Right cardiac atrium (tissue), 5 donors: ENCODE results near the gene ALPP. TPM values are rescaled to one million over a fixed set of nuclear protein-coding genes. Genes with fewer than 3 reads are reported as not detected.
A peak's percentile ranks its signal among the peaks of the same experiment; 100 is the strongest.
"Not testable (repeated sequence)": the region's sequence is repeated elsewhere in the genome, so short reads cannot be mapped to it uniquely, and the experiment has no call there.

Experiments
- ATAC-seq, 2 donors: fragments of 200-7000 bp; cut with Tn5 transposase; one replicate each; pipeline versions ENCODE4 v1.8.0 to v1.9.1; 2020; ENCODE audit warnings: moderate library complexity in 2 of 2, mild to moderate bottlenecking in 1 of 2
- DNase-seq, 3 donors: peaks; one replicate each; pipeline ENCODE4 v3.0.0-alpha.2; 2020
- H3K27ac ChIP-seq: one replicate; pipeline ENCODE4 v1.5.1; 2013; ENCODE audit warnings: mild to moderate bottlenecking, low read length, control low read depth, moderate library complexity
- H3K27me3 ChIP-seq: one replicate; pipeline ENCODE4 v1.6.1; 2013; ENCODE audit not compliant: control insufficient read depth, insufficient read depth
- H3K4me1 ChIP-seq: one replicate; pipeline ENCODE4 v1.6.1; 2013; ENCODE audit warnings: low read length; ENCODE audit not compliant: control insufficient read depth, insufficient read depth
- H3K4me3 ChIP-seq: one replicate; pipeline ENCODE4 v1.5.1; 2013; ENCODE audit warnings: low read length, control low read depth
- H3K9me3 ChIP-seq: one replicate; pipeline ENCODE4 v1.6.1; 2013; ENCODE audit warnings: low read length; ENCODE audit not compliant: control insufficient read depth
- WGBS: extraction: QIAGEN DNeasy Blood & Tissue Kit; methylation state at CpG from one replicate; pipeline ENCODE4 v1.1.7; 2013; 5-methylcytosine and 5-hydroxymethylcytosine counted together
- intact Hi-C, 4 donors: fragments of 100-400 bp; cut with DNase I; formaldehyde crosslinking; loops; one replicate each; pipeline versions ENCODE4 v1.11.0 to v1.14.0; 2022 to 2023
- polyA plus RNA-seq: library from polyadenylated mRNA; stranded (reverse); fragments of 200-250 nt; gene quantifications from one replicate; pipeline ENCODE4 v1.2.3, GENCODE V29; 2013
- total RNA-seq, 4 donors: library from RNA; stranded (reverse); fragmentation: NEBNext Ultra II Directional; extraction: Animal tissue kit (Norgen Biotek cat#: 25700); gene quantifications; one replicate each; pipeline ENCODE4 v1.2.1, GENCODE V29; 2021
- donor health status: healthy with polysubstance abuse.
- donor health status: DM: no; HTN: yes; CAD: no.
- donor health status: DM: no; HTN: no; CAD: no.
- donor health status: DM: no; HTN: yes; CAD: no; lungs with severe emphysema.
- donor health status: DM: yes; HTN: yes; CAD: no.

ALPP gene
- total and polyA plus RNA-seq, 5 donors: not detected

DNA sequence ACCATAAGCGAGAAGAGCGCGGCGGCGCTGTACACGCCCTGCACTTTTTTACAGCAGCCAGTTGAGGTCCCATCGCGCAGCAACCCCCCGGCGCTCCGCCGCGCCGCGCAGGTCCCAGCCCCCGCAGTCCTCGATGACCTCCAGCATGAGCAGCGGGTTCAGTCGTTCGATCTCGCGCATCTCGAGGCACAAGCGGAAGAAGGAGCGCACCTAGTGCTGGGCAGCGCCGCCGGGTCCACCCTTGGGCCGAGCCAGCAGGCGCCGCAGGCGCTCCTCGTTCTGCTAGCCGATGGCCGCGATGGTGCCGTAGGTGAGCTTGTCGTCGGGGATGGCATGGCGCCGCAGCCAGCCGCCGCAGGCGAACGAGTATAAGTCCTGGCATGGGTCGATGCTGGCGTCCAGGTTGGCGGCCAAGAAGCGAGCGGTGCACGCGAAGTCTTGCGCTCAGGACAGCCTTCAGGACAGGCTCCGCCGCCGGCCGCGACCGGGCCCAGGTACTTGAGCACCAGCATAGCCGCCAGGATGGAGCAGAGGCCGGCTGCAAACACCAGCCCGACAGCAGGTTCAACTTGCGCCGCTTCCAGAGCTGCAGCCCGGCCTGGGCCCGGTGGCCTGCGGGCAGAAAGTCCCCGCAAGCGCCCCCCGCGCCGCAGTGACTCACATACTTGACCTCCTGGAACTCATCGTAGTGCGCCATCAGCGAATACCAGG is 8.3 kb downstream of the ALPP start:
- Histone ChIP-seq H3K9me3 (no peaks in the 10 kb centered on the region), H3K27ac (no peak overlapping the region), H3K27me3 (no peaks in the 10 kb centered on the region), H3K4me1 (no peaks in the 10 kb centered on the region), H3K4me3 (no peak overlapping the region)
- DNase-seq (no peak), ATAC-seq (no peak)
- WGBS: 12% methylated on average over 75 of the region's 75 CpGs
- intact Hi-C loops: no loop called here

DNA sequence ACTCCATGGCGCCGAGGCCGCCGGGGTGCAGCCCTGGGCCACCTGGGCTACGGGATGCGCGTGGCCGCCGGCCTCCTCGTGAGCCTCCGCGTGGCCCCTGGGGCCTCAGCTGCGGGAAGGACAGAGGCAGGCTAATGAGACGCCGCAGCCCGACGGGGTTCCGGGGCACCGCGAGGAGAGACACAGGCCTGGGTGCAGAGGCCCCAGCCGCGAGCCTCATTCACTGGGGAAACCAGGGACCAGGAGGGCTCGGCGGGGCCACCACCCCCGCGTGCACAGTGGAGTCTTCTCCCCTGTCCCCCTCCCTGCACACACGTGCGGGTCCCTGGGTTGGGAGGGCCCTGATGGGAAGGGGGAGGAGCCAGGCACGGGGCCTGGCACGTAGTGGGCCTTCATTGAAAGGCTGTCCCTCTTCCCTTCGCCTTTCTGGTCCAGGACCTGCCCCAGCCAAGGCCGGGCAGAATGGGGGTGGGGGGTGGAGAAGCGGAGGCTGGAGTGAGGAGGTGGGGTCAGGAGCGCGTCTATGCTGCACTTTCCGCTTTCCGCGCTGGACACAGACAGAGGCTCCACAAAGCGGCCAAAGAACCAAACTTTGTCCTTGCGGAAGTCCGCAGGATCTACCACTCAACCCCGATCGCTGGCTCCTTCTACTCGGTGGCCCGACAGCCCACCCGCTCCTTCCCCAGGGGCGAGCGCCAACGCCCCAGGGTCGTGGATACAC is 9.1 kb downstream of the ALPP start:
- Histone ChIP-seq H3K4me3 (no peak overlapping the region), H3K4me1 (no peaks in the 10 kb centered on the region), H3K27me3 (no peaks in the 10 kb centered on the region), H3K9me3 (no peaks in the 10 kb centered on the region), H3K27ac (no peak overlapping the region)
- 10% methylated on average over 50 of the region's 50 CpGs for WGBS
- DNase-seq (no peak), ATAC-seq (peak; percentile 19 to 20)
- intact Hi-C loops: no loop called here

DNA sequence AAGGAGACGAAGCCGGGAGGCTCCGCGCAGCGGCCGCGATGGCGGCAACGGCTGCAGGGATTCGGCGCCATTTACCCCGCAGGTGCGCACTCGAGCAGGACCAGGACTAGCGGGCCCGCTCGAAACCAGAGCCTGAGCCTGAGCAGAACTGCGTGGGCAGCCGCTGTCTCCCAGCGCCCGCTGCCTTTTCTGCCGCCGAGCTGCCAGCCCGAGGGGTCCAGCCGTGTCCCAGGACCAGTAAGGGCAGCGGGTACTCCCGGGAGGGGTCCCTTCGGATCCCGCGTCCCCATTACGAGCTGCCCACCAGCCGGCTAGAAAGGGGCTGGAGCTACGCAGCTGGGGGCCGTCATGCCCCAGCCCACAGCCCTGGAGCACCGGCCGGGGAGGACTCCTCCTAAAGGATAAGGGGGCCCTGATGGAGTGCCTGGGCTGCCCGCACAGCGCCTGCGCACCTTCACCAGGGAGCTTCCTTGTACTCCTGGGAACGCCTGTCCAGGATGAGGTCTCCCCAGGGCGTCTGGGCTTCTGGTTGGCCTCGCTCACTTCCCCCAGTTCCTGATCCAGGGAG is 9.9 kb downstream of the ALPP start:
- ATAC-seq: no peak
- Histone ChIP-seq H3K9me3 (no peaks in the 10 kb centered on the region), H3K4me3 (no peak overlapping the region), H3K27me3 (no peaks in the 10 kb centered on the region), H3K4me1 (no peaks in the 10 kb centered on the region), H3K27ac (no peak overlapping the region)
- intact Hi-C loops: no loop called here
- no peak for DNase-seq
- WGBS: 16% methylated on average over 42 of the region's 42 CpGs

DNA sequence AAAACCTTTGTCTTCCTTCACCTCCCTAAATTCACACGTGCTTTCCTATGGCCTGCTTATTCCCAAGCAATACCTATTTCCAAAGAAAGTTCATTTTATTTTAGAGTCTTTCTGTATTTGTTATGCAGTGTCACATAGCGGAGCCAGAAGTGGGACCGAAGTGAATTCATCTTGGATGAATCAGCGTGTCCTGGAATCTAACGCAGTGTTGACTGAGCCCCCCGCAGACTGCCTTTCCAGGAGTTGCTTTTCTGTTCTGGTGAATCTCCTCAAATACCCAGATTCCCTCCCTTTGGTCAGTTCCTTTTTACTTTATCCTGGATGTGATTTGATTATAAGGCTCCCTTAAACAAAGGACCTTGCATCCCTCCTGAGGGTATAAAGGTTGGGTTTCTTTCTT is 10.8 kb downstream of the ALPP start:
- Histone ChIP-seq H3K27me3 (no peaks in the 10 kb centered on the region), H3K27ac (no peak overlapping the region), H3K9me3 (no peaks in the 10 kb centered on the region), H3K4me1 (no peaks in the 10 kb centered on the region), H3K4me3 (no peak overlapping the region)
- no peak for ATAC-seq
- 44% methylated on average over 6 of the region's 6 CpGs for WGBS
- DNase-seq: no peak
- intact Hi-C loops: no loop called here

DNA sequence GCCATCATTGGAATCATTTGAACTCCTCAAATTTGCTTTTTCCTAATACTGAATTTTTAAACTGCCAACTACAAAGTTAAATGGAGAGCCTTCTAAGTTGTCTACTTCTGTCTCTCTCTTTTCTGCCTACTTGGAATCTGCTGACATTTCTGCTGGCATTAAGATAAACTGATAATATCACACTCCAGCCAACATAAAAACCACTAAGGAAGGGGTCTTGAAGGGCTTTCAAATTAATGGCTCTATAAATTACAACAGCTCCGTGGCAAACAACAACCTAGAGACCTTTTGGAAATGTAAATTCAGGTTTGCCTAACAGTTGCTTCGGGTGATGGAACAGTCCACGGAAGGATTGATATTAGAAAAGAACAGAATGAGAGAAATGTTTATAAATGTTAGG is 12.1 kb downstream of the ALPP start:
- H3K9me3 ChIP-seq: no peaks in the 10 kb centered on the region
- no peak overlapping the region for H3K4me3 ChIP-seq
- no peak overlapping the region for H3K27ac ChIP-seq
- H3K27me3 ChIP-seq: no peaks in the 10 kb centered on the region
- DNase-seq: no peak
- intact Hi-C loops: no loop called here
- ATAC-seq: no peak
- WGBS: 31% methylated on average over 3 of the region's 3 CpGs
- no peaks in the 10 kb centered on the region for H3K4me1 ChIP-seq

DNA sequence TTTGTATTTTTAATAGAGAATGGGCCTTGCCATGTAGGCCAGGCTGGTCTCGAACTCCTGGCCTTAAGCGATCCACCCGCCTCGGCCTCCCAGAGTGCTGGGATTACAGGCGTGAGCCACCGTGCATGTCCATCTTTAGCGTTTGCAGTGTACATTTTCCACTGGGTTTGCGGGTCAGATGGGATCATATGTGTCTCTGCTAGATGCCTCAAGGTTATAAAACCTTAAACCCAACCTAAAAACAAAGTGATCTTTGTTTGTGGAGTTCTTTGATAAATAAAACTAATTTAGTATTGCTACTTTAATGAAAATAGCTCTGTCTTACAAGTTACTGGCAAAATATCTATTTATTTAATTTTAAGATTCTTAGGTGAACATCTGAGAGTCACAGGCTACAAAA is 15.0 kb downstream of the ALPP start:
- no peak overlapping the region for H3K27ac ChIP-seq
- H3K9me3 ChIP-seq: no peaks in the 10 kb centered on the region
- no peak overlapping the region for H3K4me3 ChIP-seq
- WGBS: 89% methylated on average over 8 of the region's 8 CpGs
- no peak for ATAC-seq
- intact Hi-C loops: no loop called here
- H3K4me1 ChIP-seq: no peaks in the 10 kb centered on the region
- no peak for DNase-seq
- H3K27me3 ChIP-seq: no peaks in the 10 kb centered on the region

DNA sequence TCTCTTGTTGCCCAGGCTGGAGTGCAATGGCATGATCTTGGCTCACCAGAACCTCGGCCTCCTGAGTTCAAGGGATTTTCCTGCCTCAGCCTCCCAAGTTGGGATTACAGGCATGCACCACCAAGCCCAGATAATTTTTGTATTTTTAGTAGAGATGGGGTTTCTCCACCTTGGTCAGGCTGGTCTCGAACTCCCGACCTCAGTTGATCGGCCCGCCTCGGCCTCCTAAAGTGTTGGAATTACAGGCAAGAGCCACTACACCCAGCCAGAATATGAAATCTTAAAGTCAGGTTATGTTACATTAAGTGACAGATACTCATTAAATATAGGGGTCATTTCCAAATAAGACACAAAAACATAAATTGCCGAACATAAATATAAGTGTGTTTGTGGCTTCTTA is 15.9 kb downstream of the ALPP start:
- H3K9me3 ChIP-seq, H3K4me1 ChIP-seq, H3K4me3 ChIP-seq, DNase-seq, ATAC-seq, H3K27ac ChIP-seq, intact Hi-C loops, H3K27me3 ChIP-seq: not testable (repeated sequence)
- 92% methylated on average over 7 of the region's 7 CpGs for WGBS

DNA sequence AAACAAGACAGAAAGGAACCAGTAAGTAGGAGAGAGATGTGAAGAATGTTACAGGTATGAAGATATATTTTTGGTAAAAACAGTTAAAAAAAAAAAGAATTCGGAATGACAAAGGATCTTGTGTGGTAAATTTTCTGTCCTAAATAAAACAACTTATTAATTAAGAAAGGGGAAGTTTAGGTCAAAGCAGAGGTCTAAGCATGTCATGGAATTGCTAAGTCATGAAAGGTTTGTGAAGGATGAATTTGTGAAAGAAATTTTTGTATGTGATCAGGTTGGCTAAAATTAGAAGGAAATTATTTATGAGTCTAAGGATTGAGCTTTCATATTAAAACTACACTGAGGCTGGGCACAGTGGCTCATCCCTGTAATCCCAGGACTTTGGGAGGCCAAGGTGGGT is 17.0 kb downstream of the ALPP start:
- WGBS: 72% methylated on average over 1 of the region's 1 CpG
- H3K27ac ChIP-seq: no peak overlapping the region
- no peaks in the 10 kb centered on the region for H3K9me3 ChIP-seq
- no peaks in the 10 kb centered on the region for H3K4me1 ChIP-seq
- H3K27me3 ChIP-seq: no peaks in the 10 kb centered on the region
- intact Hi-C loops: no loop called here
- no peak overlapping the region for H3K4me3 ChIP-seq
- no peak for ATAC-seq
- no peak for DNase-seq

DNA sequence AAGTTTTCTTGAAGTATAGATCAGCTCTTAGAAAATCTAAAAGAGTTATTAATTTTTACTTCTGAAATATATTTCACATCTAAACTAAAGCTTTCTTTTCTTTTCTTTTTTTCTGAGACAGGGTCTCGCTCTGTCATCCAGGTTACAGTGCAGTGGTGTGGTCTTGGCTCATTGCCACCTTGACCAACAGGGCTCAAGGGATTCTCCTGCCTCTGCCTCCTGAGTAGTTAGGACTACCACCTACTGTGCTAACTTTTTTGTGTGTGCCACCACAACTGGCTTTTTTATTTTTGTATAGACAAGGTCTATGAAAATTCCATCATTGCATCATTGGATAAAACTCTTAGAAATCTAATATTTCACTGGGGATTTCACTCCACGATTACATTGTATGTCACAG is 18.1 kb downstream of the ALPP start:
- H3K27me3 ChIP-seq: no peaks in the 10 kb centered on the region
- WGBS: 70% methylated on average over 2 of the region's 2 CpGs
- no peak overlapping the region for H3K4me3 ChIP-seq
- no peak for DNase-seq
- no peak overlapping the region for H3K27ac ChIP-seq
- intact Hi-C loops: no loop called here
- no peaks in the 10 kb centered on the region for H3K9me3 ChIP-seq
- no peak for ATAC-seq
- no peaks in the 10 kb centered on the region for H3K4me1 ChIP-seq

DNA sequence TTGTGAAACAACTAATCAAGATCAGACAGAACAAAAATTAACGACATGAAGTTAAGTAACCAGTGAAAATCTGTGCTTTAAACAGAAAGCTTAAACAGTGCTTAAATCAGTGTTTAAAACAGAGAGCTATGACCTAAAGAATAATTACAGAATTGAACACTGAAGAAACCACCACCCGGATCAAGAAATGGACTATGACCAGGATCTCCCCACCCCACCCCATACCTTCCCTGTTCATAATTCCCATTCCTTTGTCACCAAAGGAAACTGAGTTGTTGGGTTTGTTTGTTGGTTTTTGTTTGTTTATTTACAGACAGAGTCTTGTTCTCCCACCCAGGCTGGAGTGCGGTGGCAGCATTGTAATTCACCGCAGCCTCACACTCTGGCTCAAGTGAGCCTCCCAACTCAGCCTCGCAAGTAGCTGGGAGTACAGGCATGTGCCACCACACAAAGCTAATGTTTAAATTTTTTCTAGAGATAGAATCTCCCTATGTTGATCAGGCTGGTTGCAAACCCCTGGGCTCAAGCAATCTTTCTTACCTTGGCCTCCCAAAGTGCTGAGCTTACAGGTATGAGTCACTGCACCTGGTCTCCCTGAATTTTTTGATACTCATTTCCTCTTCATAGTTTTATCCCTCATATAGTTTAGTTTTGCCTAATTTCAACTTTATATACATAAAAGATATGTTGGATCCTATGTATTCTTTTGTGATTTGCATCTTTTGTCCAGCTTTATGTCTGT is 19.9 kb downstream of the ALPP start:
- ATAC-seq (no peak), DNase-seq (no peak)
- intact Hi-C loops: no loop called here
- Histone ChIP-seq H3K27ac (no peak overlapping the region), H3K9me3 (no peaks in the 10 kb centered on the region), H3K4me1 (no peaks in the 10 kb centered on the region), H3K27me3 (no peaks in the 10 kb centered on the region), H3K4me3 (no peak overlapping the region)
- WGBS: 89% methylated on average over 5 of the region's 5 CpGs
